CD14-positive monocyte (primary cell): ENCODE results near the gene TBC1D7. TPM values are rescaled to one million over a fixed set of nuclear protein-coding genes. Genes with fewer than 3 reads are reported as not detected.

Source experiments
- DNase-seq, 3 donors: peaks; one replicate each; pipeline ENCODE4 v3.0.0-alpha.2; 2011 to 2022
- H2AFZ ChIP-seq: 2 replicates; pipeline ENCODE4 v1.6.0; 2012; ENCODE audit warnings: mild to moderate bottlenecking, low read depth, low read length, inconsistent platforms; ENCODE audit not compliant: insufficient read depth, poor library complexity, severe bottlenecking
- H3K27ac ChIP-seq, 2 donors: 1 replicate in 1 of 2; 2 replicates in 1 of 2; pipeline ENCODE4 v1.5.1; 2012 to 2013; ENCODE audit warnings: low read length in 2 of 2, control low read depth in 1 of 2, inconsistent platforms in 1 of 2, low read depth in 1 of 2, mild to moderate bottlenecking in 1 of 2
- H3K27me3 ChIP-seq, 2 donors: one replicate each; pipeline versions ENCODE4 v1.6.0 to v1.6.1; 2011 to 2013; ENCODE audit warnings: low read length in 2 of 2; ENCODE audit not compliant: control insufficient read depth in 2 of 2, insufficient read depth in 2 of 2
- H3K36me3 ChIP-seq, 2 donors: replicated peaks in 1 of 2; 1 replicate in 1 of 2; 2 replicates in 1 of 2; pipeline versions ENCODE4 v1.5.1 to v1.6.1; 2012 to 2013; ENCODE audit warnings: low read length in 2 of 2, control low read depth in 1 of 2, inconsistent platforms in 1 of 2, mild to moderate bottlenecking in 1 of 2; ENCODE audit not compliant: insufficient read depth in 2 of 2, control insufficient read depth in 1 of 2
- H3K4me1 ChIP-seq, 2 donors: 1 replicate in 1 of 2; 2 replicates in 1 of 2; pipeline versions ENCODE4 v1.5.1 to v1.6.1; 2012 to 2013; ENCODE audit warnings: low read length in 2 of 2, control low read depth in 1 of 2, inconsistent platforms in 1 of 2, mild to moderate bottlenecking in 1 of 2, moderate library complexity in 1 of 2; ENCODE audit not compliant: insufficient read depth in 2 of 2, control insufficient read depth in 1 of 2
- H3K4me2 ChIP-seq: replicated peaks from 2 replicates; pipeline ENCODE3; 2012; ENCODE audit warnings: low read length, moderate library complexity, mild to moderate bottlenecking; ENCODE audit not compliant: poor library complexity, severe bottlenecking; ENCODE audit errors: extremely low read depth
- H3K4me3 ChIP-seq, 3 experiments: fragments of 200-600 bp in 1 of 3; sonication (generic) in 1 of 3; replicated peaks in 1 of 3; 1 replicate in 2 of 3; 2 replicates in 1 of 3; pipeline ENCODE4 v1.5.1; 2011 to 2013; ENCODE audit warnings: low read length in 3 of 3, mild to moderate bottlenecking in 3 of 3, control low read depth in 2 of 3, low read depth in 2 of 3, inconsistent platforms in 1 of 3, moderate library complexity in 1 of 3
- H3K79me2 ChIP-seq: 2 replicates; pipeline ENCODE4 v1.6.0; 2012; ENCODE audit warnings: mild to moderate bottlenecking, control low read depth, inconsistent platforms, low read length, moderate library complexity; ENCODE audit not compliant: insufficient read depth
- H3K9ac ChIP-seq: 2 replicates; pipeline ENCODE4 v1.6.0; 2017; ENCODE audit warnings: low read length, mild to moderate bottlenecking; ENCODE audit not compliant: insufficient read depth, poor library complexity, severe bottlenecking
- H3K9me3 ChIP-seq, 2 donors: replicated peaks in 1 of 2; 1 replicate in 1 of 2; 2 replicates in 1 of 2; pipeline versions ENCODE4 v1.5.1 to v1.6.1; 2012 to 2013; ENCODE audit warnings: low read length in 2 of 2, control low read depth in 1 of 2; ENCODE audit not compliant: control insufficient read depth in 1 of 2, insufficient read depth in 1 of 2
- H4K20me1 ChIP-seq: 2 replicates; pipeline ENCODE4 v1.6.0; 2012; ENCODE audit warnings: mild to moderate bottlenecking, low read length, control low read depth, moderate library complexity; ENCODE audit not compliant: insufficient read depth
- H3K27ac Mint-ChIP-seq, 7 donors: one replicate each; pipeline ENCODE4 v1.8.0; 2020; ENCODE audit warnings: mild to moderate bottlenecking in 7 of 7, mixed read lengths in 7 of 7, moderate library complexity in 6 of 7, inconsistent platforms in 2 of 7
- H3K27me3 Mint-ChIP-seq, 3 donors: one replicate each; pipeline ENCODE4 v1.8.0; 2021 to 2022; ENCODE audit warnings: low read depth in 3 of 3, mild to moderate bottlenecking in 3 of 3, mixed read lengths in 3 of 3, moderate library complexity in 3 of 3, inconsistent platforms in 1 of 3
- H3K36me3 Mint-ChIP-seq, 2 donors: one replicate each; pipeline ENCODE4 v1.8.0; 2020; ENCODE audit warnings: mixed read lengths in 2 of 2, inconsistent platforms in 1 of 2, mild to moderate bottlenecking in 1 of 2
- H3K4me1 Mint-ChIP-seq: one replicate; pipeline ENCODE4 v1.8.0; 2020; ENCODE audit warnings: mild to moderate bottlenecking, mixed read lengths
- H3K4me3 Mint-ChIP-seq, 2 donors: one replicate each; pipeline ENCODE4 v1.8.0; 2020; ENCODE audit warnings: mild to moderate bottlenecking in 2 of 2, mixed read lengths in 2 of 2, moderate library complexity in 1 of 2
- H3K9me3 Mint-ChIP-seq, 7 donors: one replicate each; pipeline ENCODE4 v1.8.0; 2020 to 2022; ENCODE audit warnings: mixed read lengths in 7 of 7, mild to moderate bottlenecking in 6 of 7, moderate library complexity in 6 of 7, inconsistent platforms in 2 of 7
- WGBS: methylation state at CpG from one replicate; pipeline ENCODE4 v1.1.5; 2013; ENCODE audit warnings: missing lambda C conversion rate; ENCODE audit not compliant: insufficient coverage; 5-methylcytosine and 5-hydroxymethylcytosine counted together
- intact Hi-C, 2 donors: fragments of 100-400 bp; cut with micrococcal nuclease; formaldehyde crosslinking; loops; one replicate each; pipeline versions ENCODE4 v1.15.0 to v1.15.1; 2023
- polyA plus RNA-seq, 3 donors: library from polyadenylated mRNA; depleted of rRNA in 1 of 3; unstranded in 2 of 3; stranded (reverse) in 1 of 3; fragments of 300-500 nt in 2 of 3; fragments of >200 nt in 1 of 3; fragmentation: Illumina TruSeq in 2 of 3; gene quantifications; 1 replicate in 2 of 3; 2 replicates in 1 of 3; pipeline ENCODE4 v1.2.3, GENCODE V29; 2012 to 2021
- TF ChIP-seq, protein P1 (sequence below): fragments of 200-600 bp; IDR thresholded peaks from one replicate; pipeline ENCODE4 v1.8.0; 2022; ENCODE audit warnings: antibody characterized with exemption, mild to moderate bottlenecking

Gene TBC1D7
- polyA plus RNA-seq, 3 donors: 12.2 to 34.3 (median 34.3) TPM

DNA sequence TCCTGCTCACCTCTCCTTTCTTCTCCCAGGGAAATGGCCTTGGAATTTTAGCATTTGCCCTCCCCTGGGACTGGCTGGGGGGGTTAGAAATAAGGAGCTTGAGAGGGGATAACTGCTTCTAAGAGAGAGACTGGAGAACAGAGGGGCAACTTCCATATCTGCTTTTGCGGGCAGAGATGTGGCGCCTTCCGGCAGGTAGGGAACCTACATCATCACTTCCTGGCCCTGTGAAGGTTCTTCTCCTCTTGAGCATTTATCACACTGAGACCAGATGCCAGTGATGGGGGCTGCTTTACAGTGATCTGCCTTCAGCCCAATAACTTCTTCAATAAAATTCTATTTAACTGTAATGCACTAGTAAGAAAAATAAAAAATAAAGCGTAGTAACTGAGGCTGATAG is 48.1 kb downstream of the TBC1D7 start:
- Mint-ChIP-seq H3K27ac (peak overlapping the region in 3 of 7 donors; percentile 33 to 64 (median 50)), H3K4me1 (peaks cover 20% of the 10 kb centered on the region)
- no peak for DNase-seq

DNA sequence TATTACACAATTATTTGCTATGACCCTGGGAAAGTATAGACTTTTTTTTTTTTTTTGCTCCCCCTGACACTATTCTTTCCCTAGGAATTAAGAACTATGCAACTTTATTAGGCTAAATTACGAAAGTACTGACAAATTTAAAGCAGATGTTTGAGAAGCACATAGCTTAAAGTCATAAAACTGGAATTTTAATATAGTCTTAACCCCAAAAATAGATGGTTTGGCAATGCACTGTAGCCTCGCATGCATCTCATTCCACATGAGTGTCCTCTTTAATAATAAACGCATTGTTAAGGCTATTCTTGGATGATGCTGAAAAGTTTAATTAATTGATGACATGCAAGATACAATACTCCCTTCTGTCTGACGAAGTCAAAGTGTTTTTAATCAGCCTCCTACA is 49.3 kb downstream of the TBC1D7 start:
- Histone ChIP-seq H3K4me3 (no peak overlapping the region), H3K79me2 (peaks cover 46% of the 10 kb centered on the region), H4K20me1 (no peaks in the 10 kb centered on the region), H3K9me3 (no peaks in the 10 kb centered on the region), H3K4me1 (peaks cover 16 to 18% of the 10 kb centered on the region in 2 donors), H3K27ac (no peak overlapping the region), H3K9ac (no peak overlapping the region), H3K36me3 (peaks cover 21 to 58% of the 10 kb centered on the region in 2 donors), H3K27me3 (no peaks in the 10 kb centered on the region), H2AFZ (no peak overlapping the region), H3K4me2 (no peak overlapping the region)
- TF ChIP-seq, protein P1, sequence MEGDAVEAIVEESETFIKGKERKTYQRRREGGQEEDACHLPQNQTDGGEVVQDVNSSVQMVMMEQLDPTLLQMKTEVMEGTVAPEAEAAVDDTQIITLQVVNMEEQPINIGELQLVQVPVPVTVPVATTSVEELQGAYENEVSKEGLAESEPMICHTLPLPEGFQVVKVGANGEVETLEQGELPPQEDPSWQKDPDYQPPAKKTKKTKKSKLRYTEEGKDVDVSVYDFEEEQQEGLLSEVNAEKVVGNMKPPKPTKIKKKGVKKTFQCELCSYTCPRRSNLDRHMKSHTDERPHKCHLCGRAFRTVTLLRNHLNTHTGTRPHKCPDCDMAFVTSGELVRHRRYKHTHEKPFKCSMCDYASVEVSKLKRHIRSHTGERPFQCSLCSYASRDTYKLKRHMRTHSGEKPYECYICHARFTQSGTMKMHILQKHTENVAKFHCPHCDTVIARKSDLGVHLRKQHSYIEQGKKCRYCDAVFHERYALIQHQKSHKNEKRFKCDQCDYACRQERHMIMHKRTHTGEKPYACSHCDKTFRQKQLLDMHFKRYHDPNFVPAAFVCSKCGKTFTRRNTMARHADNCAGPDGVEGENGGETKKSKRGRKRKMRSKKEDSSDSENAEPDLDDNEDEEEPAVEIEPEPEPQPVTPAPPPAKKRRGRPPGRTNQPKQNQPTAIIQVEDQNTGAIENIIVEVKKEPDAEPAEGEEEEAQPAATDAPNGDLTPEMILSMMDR: no peak
- Mint-ChIP-seq H3K36me3 (peaks cover 54 to 66% of the 10 kb centered on the region in 2 donors), H3K4me1 (peaks cover 30% of the 10 kb centered on the region), H3K4me3 (no peak overlapping the region), H3K27me3 (peaks cover 0 to 1% (median 0%) of the 10 kb centered on the region in 3 donors), H3K27ac (peak overlapping the region in 1 of 7 donors; percentile 55), H3K9me3 (peaks cover 0 to 3% (median 0%) of the 10 kb centered on the region in 7 donors)
- DNase-seq: no peak
- WGBS: no CpG with 5 or more reads among the region's 4 CpGs
- intact Hi-C loops: no loop called here

More for the DNA sequence above, 48.1 kb downstream of the TBC1D7 start:
- Mint-ChIP-seq H3K27me3 (peaks cover 0 to 1% (median 0%) of the 10 kb centered on the region in 3 donors), H3K4me3 (no peak overlapping the region), H3K9me3 (peaks cover 0 to 3% (median 0%) of the 10 kb centered on the region in 7 donors), H3K36me3 (peaks cover 60 to 75% of the 10 kb centered on the region in 2 donors)
- no peak overlapping the region for H3K4me2 ChIP-seq
- H3K4me1 ChIP-seq: peaks cover 5 to 11% of the 10 kb centered on the region in 2 donors
- H3K79me2 ChIP-seq: peaks cover 34% of the 10 kb centered on the region
- 40% methylated on average over 1 of the region's 4 CpGs for WGBS
- no peaks in the 10 kb centered on the region for H3K27me3 ChIP-seq
- no peak overlapping the region for H3K9ac ChIP-seq
- H3K36me3 ChIP-seq: peaks cover 30 to 69% of the 10 kb centered on the region in 2 donors
- H2AFZ ChIP-seq: no peak overlapping the region
- TF ChIP-seq, protein P1: no peak
- intact Hi-C loops: no loop called here
- no peaks in the 10 kb centered on the region for H3K9me3 ChIP-seq
- H4K20me1 ChIP-seq: no peaks in the 10 kb centered on the region
- no peak overlapping the region for H3K4me3 ChIP-seq
- H3K27ac ChIP-seq: no peak overlapping the region
